Astrocyte (in vitro differentiated cells and primary cell): ENCODE results near the gene YES1. TPM values are rescaled to one million over a fixed set of nuclear protein-coding genes. Genes with fewer than 3 reads are reported as not detected.
"Not testable (repeated sequence)": the region's sequence is repeated elsewhere in the genome, so short reads cannot be mapped to it uniquely, and the experiment has no call there.

Source experiments
- DNase-seq: peaks from one replicate; pipeline ENCODE4 v3.0.0-alpha.2; 2010; ENCODE audit warnings: low read depth
- FAIRE-seq: peaks from 2 replicates; lab custom pipeline; 2011; peaks lifted over from hg19 to GRCh38; lab: Jason Lieb, UNC
- H2AFZ ChIP-seq: 2 replicates; pipeline ENCODE4 v1.6.0; 2012; ENCODE audit warnings: low read depth, low read length, inconsistent platforms
- H3K27ac ChIP-seq: 2 replicates; pipeline ENCODE4 v1.5.1; 2011; ENCODE audit warnings: low read depth, low read length, inconsistent platforms
- H3K27me3 ChIP-seq: 2 replicates; pipeline ENCODE4 v1.6.0; 2011; ENCODE audit warnings: low read length, inconsistent platforms; ENCODE audit not compliant: insufficient read depth
- H3K36me3 ChIP-seq: 2 replicates; pipeline ENCODE4 v1.5.1; 2011; ENCODE audit warnings: low read length, inconsistent platforms; ENCODE audit not compliant: insufficient read depth
- H3K4me1 ChIP-seq: 2 replicates; pipeline ENCODE4 v1.5.1; 2011; ENCODE audit warnings: low read length, inconsistent platforms; ENCODE audit not compliant: insufficient read depth
- H3K4me2 ChIP-seq: 2 replicates; pipeline ENCODE4 v1.6.0; 2012; ENCODE audit warnings: low read length, inconsistent platforms
- H3K4me3 ChIP-seq: 2 replicates; pipeline ENCODE4 v1.5.1; 2011; ENCODE audit warnings: low read depth, mild to moderate bottlenecking, low read length, inconsistent platforms; ENCODE audit not compliant: insufficient read depth
- H3K79me2 ChIP-seq: 2 replicates; pipeline ENCODE4 v1.6.0; 2012; ENCODE audit warnings: mild to moderate bottlenecking, low read length, inconsistent platforms; ENCODE audit not compliant: insufficient read depth
- H3K9ac ChIP-seq: 2 replicates; pipeline ENCODE4 v1.6.0; 2012; ENCODE audit warnings: mild to moderate bottlenecking, low read length, inconsistent platforms
- H3K9me3 ChIP-seq: 2 replicates; pipeline ENCODE4 v1.5.1; 2012; ENCODE audit warnings: low read depth, mild to moderate bottlenecking, low read length, inconsistent platforms; ENCODE audit not compliant: insufficient read depth
- H4K20me1 ChIP-seq: 2 replicates; pipeline ENCODE4 v1.6.0; 2012; ENCODE audit warnings: low read length, inconsistent platforms; ENCODE audit not compliant: insufficient read depth
- H3K27ac Mint-ChIP-seq: one replicate; pipeline ENCODE4 v1.8.0; 2021; ENCODE audit warnings: mild to moderate bottlenecking, mixed read lengths; ENCODE audit not compliant: unreplicated experiment
- H3K27me3 Mint-ChIP-seq: one replicate; pipeline ENCODE4 v1.8.0; 2021; ENCODE audit warnings: low read depth, mixed read lengths; ENCODE audit not compliant: unreplicated experiment
- H3K36me3 Mint-ChIP-seq: one replicate; pipeline ENCODE4 v1.8.0; 2021; ENCODE audit warnings: low read depth, mixed read lengths; ENCODE audit not compliant: unreplicated experiment
- H3K4me1 Mint-ChIP-seq: one replicate; pipeline ENCODE4 v1.8.0; 2021; ENCODE audit warnings: low read depth, mixed read lengths; ENCODE audit not compliant: unreplicated experiment
- H3K4me3 Mint-ChIP-seq: one replicate; pipeline ENCODE4 v1.8.0; 2021; ENCODE audit warnings: mild to moderate bottlenecking, moderate library complexity, mixed read lengths; ENCODE audit not compliant: unreplicated experiment
- H3K9me3 Mint-ChIP-seq: one replicate; pipeline ENCODE4 v1.8.0; 2021; ENCODE audit warnings: mild to moderate bottlenecking, mixed read lengths; ENCODE audit not compliant: unreplicated experiment
- CTCF ChIP-seq: IDR thresholded peaks from 2 replicates; pipeline ENCODE4 v1.5.1; 2011; ENCODE audit warnings: low read depth, mild to moderate bottlenecking, inconsistent platforms, low read length, moderate library complexity; ENCODE audit not compliant: insufficient read depth
- EZH2 ChIP-seq: IDR thresholded peaks from 2 replicates; pipeline ENCODE4 v1.6.1; 2012; ENCODE audit warnings: mild to moderate bottlenecking, low read length, inconsistent platforms; ENCODE audit not compliant: insufficient read depth
- total RNA-seq: library from RNA; stranded (reverse); gene quantifications from 2 replicates; pipeline ENCODE4 v1.2.1, GENCODE V29; 2021

The YES1 gene
- total RNA-seq, 1 donor from 2014 or later: 68.2 TPM

DNA sequence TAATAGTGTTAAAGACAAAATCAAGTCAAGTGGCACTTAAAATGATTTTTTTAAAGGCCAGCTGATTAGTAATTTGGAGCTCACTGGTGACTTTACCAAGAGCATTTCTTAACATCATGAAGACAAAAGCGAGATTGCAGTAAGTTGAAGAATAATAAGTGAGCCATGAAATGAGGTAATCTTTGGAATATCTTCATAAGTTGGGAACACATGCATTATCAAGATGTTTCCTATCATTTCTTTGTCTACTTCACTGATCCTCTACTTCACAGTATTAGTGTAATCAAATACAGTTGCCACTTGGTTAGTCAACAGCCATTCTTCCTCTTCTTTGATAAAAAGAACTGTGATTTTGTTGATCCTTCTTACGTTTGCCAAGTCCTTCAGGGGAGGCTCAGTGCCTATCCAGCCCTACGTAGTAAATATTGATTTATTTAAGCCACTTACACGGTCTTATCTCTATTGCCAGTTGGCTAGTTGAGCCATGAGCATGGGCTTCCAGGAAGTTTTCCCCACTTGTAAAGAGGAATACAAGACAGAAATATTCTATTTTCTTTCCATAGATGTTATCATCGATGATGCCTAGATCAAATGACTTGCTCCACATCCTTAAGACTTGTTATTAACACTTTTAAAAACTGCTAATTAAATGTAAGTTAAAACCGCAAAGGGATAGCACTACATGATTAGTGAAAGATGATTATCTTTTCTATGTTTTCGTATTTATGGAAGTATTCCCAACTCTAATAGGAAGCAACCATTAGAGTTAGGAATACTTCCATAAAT is 46.1 kb downstream of the YES1 start:
- Mint-ChIP-seq H3K27ac (no peak overlapping the region), H3K27me3 (no peaks in the 10 kb centered on the region), H3K4me3 (no peak overlapping the region), H3K36me3 (peaks cover 7% of the 10 kb centered on the region), H3K9me3 (no peaks in the 10 kb centered on the region), H3K4me1 (peaks cover 3% of the 10 kb centered on the region)
- Histone ChIP-seq H3K27ac (no peak overlapping the region), H2AFZ (no peak overlapping the region), H3K36me3 (no peaks in the 10 kb centered on the region), H3K9me3 (no peaks in the 10 kb centered on the region), H3K79me2 (peaks cover 42% of the 10 kb centered on the region), H3K27me3 (no peaks in the 10 kb centered on the region), H3K4me2 (no peak overlapping the region), H4K20me1 (peaks cover 26% of the 10 kb centered on the region), H3K9ac (no peak overlapping the region), H3K4me3 (no peak overlapping the region), H3K4me1 (no peaks in the 10 kb centered on the region)
- no peak for TF ChIP-seq CTCF
- TF ChIP-seq EZH2: no peak
- no peak for DNase-seq
- FAIRE-seq: no peak

DNA sequence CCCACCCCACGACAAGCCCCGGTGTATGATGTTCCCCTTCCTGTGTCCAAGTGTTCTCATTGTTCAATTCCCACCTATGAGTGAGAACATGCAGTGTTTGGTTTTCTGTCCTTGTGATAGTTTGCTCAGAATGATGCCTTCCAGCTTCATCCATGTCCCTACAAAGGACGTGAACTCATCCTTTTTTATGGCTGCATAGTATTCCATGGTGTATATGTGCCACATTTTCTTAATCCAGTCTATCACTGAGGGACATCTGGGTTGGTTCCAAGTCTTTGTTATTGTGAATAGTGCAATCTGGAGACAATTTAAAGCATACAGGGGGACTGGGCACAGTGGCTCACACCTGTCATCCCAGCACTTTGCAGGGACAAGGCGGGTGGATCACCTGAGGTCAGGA is 52.2 kb downstream of the YES1 start:
- H3K4me3 ChIP-seq, H3K4me3 Mint-ChIP-seq, DNase-seq, H3K36me3 Mint-ChIP-seq, H3K36me3 ChIP-seq, H3K9me3 Mint-ChIP-seq, FAIRE-seq, H3K27ac ChIP-seq, H3K4me2 ChIP-seq, H3K27me3 Mint-ChIP-seq, H3K27ac Mint-ChIP-seq, H3K9ac ChIP-seq, H3K9me3 ChIP-seq, H3K4me1 Mint-ChIP-seq, H3K27me3 ChIP-seq, H3K4me1 ChIP-seq, H2AFZ ChIP-seq: not testable (repeated sequence)
- H3K79me2 ChIP-seq: peaks cover 29% of the 10 kb centered on the region
- peaks cover 17% of the 10 kb centered on the region for H4K20me1 ChIP-seq

- FAIRE-seq (no peak), DNase-seq (no peak)
- H3K79me2 ChIP-seq: peaks cover 17% of the 10 kb centered on the region
- TF ChIP-seq CTCF (no peak), EZH2 (no peak)
- H3K4me2 ChIP-seq: no peak overlapping the region
- Mint-ChIP-seq H3K4me1 (no peaks in the 10 kb centered on the region), H3K4me3 (no peak overlapping the region), H3K27me3 (no peaks in the 10 kb centered on the region), H3K27ac (no peak overlapping the region), H3K9me3 (no peaks in the 10 kb centered on the region), H3K36me3 (no peaks in the 10 kb centered on the region)
- no peaks in the 10 kb centered on the region for H3K9me3 ChIP-seq
- H3K36me3 ChIP-seq: no peaks in the 10 kb centered on the region
- no peak overlapping the region for H2AFZ ChIP-seq
- H3K4me3 ChIP-seq: no peak overlapping the region
- no peak overlapping the region for H3K27ac ChIP-seq
- no peak overlapping the region for H3K9ac ChIP-seq
- H3K27me3 ChIP-seq: no peaks in the 10 kb centered on the region
- peaks cover 7% of the 10 kb centered on the region for H4K20me1 ChIP-seq
- H3K4me1 ChIP-seq: no peaks in the 10 kb centered on the region
Measured at GRCh38 chr18:755506-755905, 56.5 kb downstream of the YES1 start.
